IMR-90 (cell line): ENCODE measurements around the gene WDFY2. TPM values are rescaled to one million over a fixed set of nuclear protein-coding genes. Genes with fewer than 3 reads are reported as not detected.

Experiments used
- ATAC-seq: fragments of 200-7000 bp; cut with Tn5 transposase; 2 replicates; pipeline ENCODE4 v1.9.1; 2020; ENCODE audit warnings: low read depth, mild to moderate bottlenecking, moderate library complexity
- BruUV-seq: library from RNA; stranded (reverse); fragments of 400-500 nt; replicated peaks from 2 replicates; lab custom pipeline; 2021; lab: Mats Ljungman, UMichigan
- CTCF ChIA-PET: fragments of 300-600 bp; formaldehyde crosslinking; extraction: SDS; loops from one replicate; lab custom pipeline; 2021; ENCODE audit warnings: antibody characterized with exemption; lab: Yijun Ruan, JAX
- POLR2A ChIA-PET: fragments of 300-600 bp; sonication (Branson Sonifier 250); formaldehyde crosslinking; loops from one replicate; lab custom pipeline; 2022; ENCODE audit warnings: antibody characterized with exemption; ENCODE audit not compliant: unreplicated experiment; lab: Charles Lee
- DNase-seq: peaks from one replicate; pipeline ENCODE4 v3.0.0; 2013
- H2AFZ ChIP-seq: replicated peaks from 2 replicates; pipeline ENCODE3; 2013; ENCODE audit warnings: low read length, mild to moderate bottlenecking; ENCODE audit not compliant: poor library complexity
- H2AK5ac ChIP-seq: 2 replicates; pipeline ENCODE4 v1.6.1; 2013; ENCODE audit warnings: low read depth, low read length, inconsistent platforms
- H2AK9ac ChIP-seq: replicated peaks from 2 replicates; pipeline ENCODE3; 2013; ENCODE audit warnings: mild to moderate bottlenecking, low read depth, low read length, moderate library complexity; ENCODE audit not compliant: poor library complexity
- H2BK120ac ChIP-seq: 2 replicates; pipeline ENCODE4 v1.6.1; 2013; ENCODE audit warnings: low read depth, low read length, inconsistent platforms
- H2BK15ac ChIP-seq: 3 replicates; pipeline ENCODE4 v1.6.1; 2013; ENCODE audit warnings: low read depth, low read length, inconsistent platforms
- H2BK20ac ChIP-seq: 2 replicates; pipeline ENCODE4 v1.6.1; 2013; ENCODE audit warnings: low read depth, mild to moderate bottlenecking, inconsistent platforms, low read length, moderate library complexity
- H2BK5ac ChIP-seq: 2 replicates; pipeline ENCODE4 v1.6.1; 2013; ENCODE audit warnings: mild to moderate bottlenecking, low read depth, low read length, inconsistent platforms; ENCODE audit not compliant: poor library complexity, severe bottlenecking
- H3K14ac ChIP-seq: replicated peaks from 2 replicates; pipeline ENCODE4 v1.6.1; 2013; ENCODE audit warnings: low read depth, low read length, inconsistent platforms
- H3K18ac ChIP-seq: 2 replicates; pipeline ENCODE4 v1.6.1; 2013; ENCODE audit warnings: low read depth, low read length, control low read depth
- H3K23ac ChIP-seq: 2 replicates; pipeline ENCODE4 v1.6.1; 2013; ENCODE audit warnings: low read depth, low read length, inconsistent platforms
- H3K27ac ChIP-seq: 2 replicates; pipeline ENCODE4 v1.5.1; 2013; ENCODE audit warnings: mild to moderate bottlenecking, control low read depth, low read length; ENCODE audit not compliant: insufficient read depth
- H3K27me3 ChIP-seq: 2 replicates; pipeline ENCODE4 v1.6.1; 2013; ENCODE audit warnings: low read length; ENCODE audit not compliant: control insufficient read depth, insufficient read depth
- H3K36me3 ChIP-seq: 2 replicates; pipeline ENCODE4 v1.6.1; 2013; ENCODE audit warnings: low read length, mixed read lengths; ENCODE audit not compliant: control insufficient read depth, insufficient read depth
- H3K4ac ChIP-seq: 2 replicates; pipeline ENCODE4 v1.6.1; 2013; ENCODE audit warnings: low read depth, low read length, inconsistent platforms
- H3K4me1 ChIP-seq: 2 replicates; pipeline ENCODE4 v1.6.1; 2013; ENCODE audit warnings: low read length, mixed read lengths; ENCODE audit not compliant: control insufficient read depth, insufficient read depth
- H3K4me2 ChIP-seq: 2 replicates; pipeline ENCODE4 v1.6.1; 2013; ENCODE audit warnings: low read depth, mild to moderate bottlenecking, control low read depth, low read length, moderate library complexity
- H3K4me3 ChIP-seq: 2 replicates; pipeline ENCODE4 v1.5.1; 2013; ENCODE audit warnings: low read depth, mild to moderate bottlenecking, control low read depth, low read length, moderate library complexity; ENCODE audit not compliant: insufficient read depth
- H3K56ac ChIP-seq: 2 replicates; pipeline ENCODE4 v1.6.1; 2013; ENCODE audit warnings: low read length, inconsistent platforms; ENCODE audit not compliant: insufficient read depth; ENCODE audit errors: extremely low read depth
- H3K79me1 ChIP-seq, 2 experiments: 2 replicates each; pipeline ENCODE4 v1.6.1; 2013; ENCODE audit warnings: low read length in 2 of 2, inconsistent platforms in 1 of 2, low read depth in 1 of 2
- H3K9ac ChIP-seq: 2 replicates; pipeline ENCODE4 v1.6.1; 2013; ENCODE audit warnings: low read depth, low read length, control low read depth
- H3K9me1 ChIP-seq: 2 replicates; pipeline ENCODE4 v1.6.1; 2013; ENCODE audit warnings: low read length, inconsistent platforms; ENCODE audit not compliant: insufficient read depth
- H3K9me3 ChIP-seq: 2 replicates; pipeline ENCODE4 v1.6.1; 2013; ENCODE audit warnings: low read length; ENCODE audit not compliant: control insufficient read depth, insufficient read depth
- H4K20me1 ChIP-seq: 2 replicates; pipeline ENCODE4 v1.6.1; 2013; ENCODE audit warnings: low read length, inconsistent platforms; ENCODE audit not compliant: insufficient read depth
- H4K5ac ChIP-seq: 2 replicates; pipeline ENCODE4 v1.6.1; 2013; ENCODE audit warnings: mild to moderate bottlenecking, low read depth, low read length, control low read depth
- H4K8ac ChIP-seq, 2 experiments: 2 replicates each; pipeline ENCODE4 v1.6.1; 2013; ENCODE audit warnings: low read depth in 2 of 2, low read length in 2 of 2, control low read depth in 1 of 2, inconsistent platforms in 1 of 2
- H4K91ac ChIP-seq: 2 replicates; pipeline ENCODE4 v1.6.1; 2013; ENCODE audit warnings: low read depth, low read length, inconsistent platforms; ENCODE audit not compliant: insufficient read depth
- BHLHE40 ChIP-seq: fragments of 150-350 bp; IDR thresholded peaks from 2 replicates; pipeline ENCODE4 v1.6.1; 2016; ENCODE audit warnings: mild to moderate bottlenecking, low read depth, low read length
- CEBPB ChIP-seq: IDR thresholded peaks from 2 replicates; pipeline ENCODE4 v1.6.1; 2012; ENCODE audit warnings: low read depth, low read length, improper control_type of control experiment
- CHD1 ChIP-seq: IDR thresholded peaks from 2 replicates; pipeline ENCODE4 v1.6.1; 2012; ENCODE audit warnings: low read depth, low read length, improper control_type of control experiment
- CTCF ChIP-seq: conservative IDR thresholded peaks from 2 replicates; pipeline ENCODE4 v1.5.1; 2012; ENCODE audit warnings: mild to moderate bottlenecking, low read depth, low read length, improper control_type of control experiment
- ELK1 ChIP-seq: fragments of 150-350 bp; IDR thresholded peaks from 2 replicates; pipeline ENCODE4 v1.6.1; 2016; ENCODE audit warnings: low read depth, mild to moderate bottlenecking, low read length, moderate library complexity, borderline replicate concordance
- FOS ChIP-seq: fragments of 150-350 bp; IDR thresholded peaks from 2 replicates; pipeline ENCODE4 v1.6.1; 2016; ENCODE audit warnings: low read depth, low read length
- MAFK ChIP-seq: IDR thresholded peaks from 2 replicates; pipeline ENCODE4 v1.6.1; 2012; ENCODE audit warnings: low read depth, low read length, improper control_type of control experiment
- MAZ ChIP-seq: IDR thresholded peaks from 2 replicates; pipeline ENCODE4 v1.6.1; 2012; ENCODE audit warnings: low read depth, mild to moderate bottlenecking, low read length, improper control_type of control experiment, moderate library complexity, borderline replicate concordance
- MXI1 ChIP-seq: IDR thresholded peaks from 2 replicates; pipeline ENCODE4 v1.6.1; 2012; ENCODE audit warnings: low read depth, mild to moderate bottlenecking, low read length, moderate library complexity, borderline replicate concordance
- NFE2L2 ChIP-seq: fragments of 150-350 bp; IDR thresholded peaks from 2 replicates; pipeline ENCODE4 v1.6.1; 2016; ENCODE audit warnings: low read depth, mild to moderate bottlenecking, low read length
- POLR2A ChIP-seq: IDR thresholded peaks from 2 replicates; pipeline ENCODE4 v1.6.1; 2012; ENCODE audit warnings: mild to moderate bottlenecking, low read depth, low read length
- RAD21 ChIP-seq: IDR thresholded peaks from 2 replicates; pipeline ENCODE4 v1.6.1; 2012; ENCODE audit warnings: low read length, improper control_type of control experiment
- RCOR1 ChIP-seq: IDR thresholded peaks from 2 replicates; pipeline ENCODE4 v1.6.1; 2012; ENCODE audit warnings: mild to moderate bottlenecking, low read length, improper control_type of control experiment; ENCODE audit not compliant: insufficient replicate concordance
- RFX5 ChIP-seq: IDR thresholded peaks from 2 replicates; pipeline ENCODE4 v1.8.0; 2012; ENCODE audit warnings: low read depth, mild to moderate bottlenecking, low read length, moderate library complexity
- SMC3 ChIP-seq: fragments of 150-350 bp; IDR thresholded peaks from 2 replicates; pipeline ENCODE4 v1.6.1; 2016; ENCODE audit warnings: low read depth, mild to moderate bottlenecking, antibody characterized with exemption, low read length, moderate library complexity
- WGBS, 2 experiments: methylation state at CpG; one replicate each; pipeline versions ENCODE4 v1.1.5 to v1.1.7; 2013; ENCODE audit warnings: missing lambda C conversion rate in 2 of 2; ENCODE audit not compliant: insufficient read length in 1 of 2; ENCODE audit errors: extremely low coverage in 2 of 2; 5-methylcytosine and 5-hydroxymethylcytosine counted together
- dilution Hi-C: fragments of 300-500 bp; cut with HindIII; formaldehyde crosslinking; loops from one replicate; pipeline ENCODE4 v1.14.3; 2018; ENCODE audit warnings: low sequenced_read_pairs; ENCODE audit not compliant: unreplicated experiment
- in situ Hi-C: fragments of 300-500 bp; cut with MboI; formaldehyde crosslinking; loops from 3 replicates; pipeline ENCODE4 v1.14.3; 2019; ENCODE audit warnings: low sequenced_read_pairs, inconsistent platforms, mixed read lengths
- intact Hi-C: fragments of 100-400 bp; cut with micrococcal nuclease; formaldehyde crosslinking; loops from 2 replicates; pipeline ENCODE4 v1.10.0; 2022
- polyA plus RNA-seq, 3 experiments: library from polyadenylated mRNA; depleted of rRNA; stranded (reverse); fragments of >200 nt; gene quantifications; 2 replicates each; pipeline ENCODE4 v1.2.3, GENCODE V29; 2012; ENCODE audit warnings: low replicate concordance in 1 of 3
- total RNA-seq: library from RNA; depleted of rRNA; stranded (reverse); fragments of >200 nt; gene quantifications from 2 replicates; pipeline ENCODE4 v1.2.3, GENCODE V29; 2012

WDFY2 gene
- total and polyA plus RNA-seq, 2 of the 4 experiments (the other 2 are of a cell fraction): 4.3 to 5.4 TPM

- Histone ChIP-seq H2AFZ (peak overlapping the region; percentile 73), H4K20me1 (no peaks in the 10 kb centered on the region), H2AK5ac (no peak overlapping the region), H4K5ac (peak overlapping the region; percentile 49), H2BK5ac (no peak overlapping the region), H3K18ac (no peak overlapping the region), H3K4me2 (no peak overlapping the region; the same call in 1 of the 2 replicates), H3K79me1 (no peaks in the 10 kb centered on the region), H2BK20ac (no peak overlapping the region), H3K23ac (no peak overlapping the region), H3K4me3 (no peak overlapping the region), H3K14ac (no peak overlapping the region; the same call in 1 of the 2 replicates), H4K91ac (no peak overlapping the region), H2BK15ac (no peak overlapping the region), H3K9me3 (no peaks in the 10 kb centered on the region), H3K36me3 (no peaks in the 10 kb centered on the region), H4K8ac (peak overlapping the region in 1 of 2 experiments; percentile 34; a peak in 2 of 4 replicates), H3K4me1 (peaks cover 15% of the 10 kb centered on the region), H3K4ac (peak overlapping the region; percentile 21; the same call in 1 of the 2 replicates), H3K9ac (no peak overlapping the region), H3K9me1 (no peaks in the 10 kb centered on the region; the same call in 1 of the 2 replicates), H3K56ac (no peak overlapping the region), H3K27me3 (no peaks in the 10 kb centered on the region), H3K27ac (no peak overlapping the region), H2BK120ac (no peak overlapping the region), H2AK9ac (no peak overlapping the region)
- dilution Hi-C loops: no loop called here
- ATAC-seq (peak; percentile 76), DNase-seq (peak; percentile 32)
- no TSS peak for BruUV-seq
- ChIA-PET POLR2A (no interaction called here), CTCF (interaction anchor here (0.5 to 0.7 kb wide), 2 partner anchors 194 to 347 kb away, joined by 3 to 8 read pairs; no protein-coding TSS in a partner anchor)
- intact Hi-C loops: no loop called here
- in situ Hi-C loops: no loop called here
- WGBS, 2 experiments: no CpG with 5 or more reads among the region's 9 CpGs
- no peak for TF ChIP-seq RCOR1
- no peak for TF ChIP-seq BHLHE40
- TF ChIP-seq NFE2L2: no peak
- no peak for TF ChIP-seq MXI1
- TF ChIP-seq RAD21: no peak
- TF ChIP-seq POLR2A: no peak
- no peak for TF ChIP-seq CHD1
- TF ChIP-seq ELK1: no peak
- no peak for TF ChIP-seq CEBPB
- no peak for TF ChIP-seq CTCF
- TF ChIP-seq MAZ: no peak
- no peak for TF ChIP-seq FOS
- TF ChIP-seq RFX5: no peak
- no peak for TF ChIP-seq MAFK
- TF ChIP-seq SMC3: no peak
Measured at GRCh38 chr13:51542346-51543242, 41.7 kb upstream of the WDFY2 start.
